Keratinocyte (primary cell): ENCODE results near the gene ANKRD44. TPM values are rescaled to one million over a fixed set of nuclear protein-coding genes. Genes with fewer than 3 reads are reported as not detected.

ENCODE experiments used
- DNase-seq: peaks from one replicate; pipeline ENCODE4 v3.0.0-alpha.2; 2011; ENCODE audit warnings: low read depth, missing footprints, low spot score
- FAIRE-seq: peaks from 2 replicates; lab custom pipeline; 2011; peaks lifted over from hg19 to GRCh38; lab: Jason Lieb, UNC
- H2AFZ ChIP-seq: 2 replicates; pipeline ENCODE4 v1.6.0; 2012; ENCODE audit warnings: low read length, control low read depth, inconsistent platforms; ENCODE audit not compliant: control insufficient read depth
- H3K27ac ChIP-seq: 2 replicates; pipeline ENCODE4 v1.5.1; 2011; ENCODE audit warnings: low read length; ENCODE audit not compliant: control insufficient read depth, insufficient read depth
- H3K27me3 ChIP-seq: 3 replicates; pipeline ENCODE4 v1.6.0; 2011; ENCODE audit warnings: low read length; ENCODE audit not compliant: control insufficient read depth, insufficient read depth; ENCODE audit errors: extremely low read depth
- H3K36me3 ChIP-seq, 2 experiments: 2 replicates in 1 of 2; 3 replicates in 1 of 2; pipeline ENCODE4 v1.5.1; 2011; ENCODE audit warnings: low read length in 2 of 2, mild to moderate bottlenecking in 1 of 2; ENCODE audit not compliant: control insufficient read depth in 2 of 2, insufficient read depth in 2 of 2; ENCODE audit errors: extremely low read depth in 1 of 2
- H3K4me1 ChIP-seq: 3 replicates; pipeline ENCODE4 v1.5.1; 2011; ENCODE audit warnings: low read length; ENCODE audit not compliant: control insufficient read depth, insufficient read depth; ENCODE audit errors: extremely low read depth
- H3K4me2 ChIP-seq: 3 replicates; pipeline ENCODE4 v1.6.0; 2011; ENCODE audit warnings: low read depth, low read length; ENCODE audit not compliant: control insufficient read depth, insufficient read depth; ENCODE audit errors: extremely low read depth
- H3K4me3 ChIP-seq, 3 experiments: fragments of 200-600 bp in 1 of 3; sonication (generic) in 1 of 3; 2 replicates in 2 of 3; 3 replicates in 1 of 3; pipeline ENCODE4 v1.5.1; 2011 to 2016; ENCODE audit warnings: low read length in 3 of 3, mild to moderate bottlenecking in 3 of 3, control low read depth in 2 of 3, inconsistent platforms in 1 of 3, low read depth in 1 of 3, mixed read lengths in 1 of 3, mixed run types in 1 of 3, moderate library complexity in 1 of 3; ENCODE audit not compliant: control insufficient read depth in 2 of 3, insufficient read depth in 2 of 3; ENCODE audit errors: extremely low read depth in 1 of 3
- H3K79me2 ChIP-seq: 2 replicates; pipeline ENCODE4 v1.6.0; 2012; ENCODE audit warnings: low read length; ENCODE audit not compliant: control insufficient read depth, insufficient read depth
- H3K9ac ChIP-seq: 3 replicates; pipeline ENCODE4 v1.6.0; 2011; ENCODE audit warnings: low read length; ENCODE audit not compliant: control insufficient read depth, insufficient read depth; ENCODE audit errors: extremely low read depth
- H3K9me1 ChIP-seq: 3 replicates; pipeline ENCODE4 v1.6.0; 2011; ENCODE audit warnings: low read length; ENCODE audit not compliant: control insufficient read depth, insufficient read depth; ENCODE audit errors: extremely low read depth
- H3K9me3 ChIP-seq: 2 replicates; pipeline ENCODE4 v1.5.1; 2012; ENCODE audit warnings: low read depth, low read length; ENCODE audit not compliant: control insufficient read depth
- H4K20me1 ChIP-seq: 3 replicates; pipeline ENCODE4 v1.6.0; 2011; ENCODE audit warnings: low read length; ENCODE audit not compliant: control insufficient read depth, insufficient read depth; ENCODE audit errors: extremely low read depth
- EZH2 ChIP-seq: IDR thresholded peaks from one replicate; pipeline ENCODE4 v1.6.1; 2012; ENCODE audit warnings: inconsistent platforms, mild to moderate bottlenecking, low read length, moderate library complexity
- dilution Hi-C: fragments of 300-500 bp; cut with MboI; formaldehyde crosslinking; loops from one replicate; pipeline ENCODE4 v1.7.0; 2020; ENCODE audit warnings: low sequenced_read_pairs; ENCODE audit not compliant: extremely low pct_ligation_motif_present
- polyA plus RNA-seq, 5 experiments: library from polyadenylated mRNA; depleted of rRNA in 3 of 5; stranded (reverse) in 3 of 5; stranded (forward) in 1 of 5; unstranded in 1 of 5; fragments of >200 nt; gene quantifications; 1 replicate in 1 of 5; 2 replicates in 3 of 5; 3 replicates in 1 of 5; pipeline versions ENCODE4 v1.2.1 to v1.2.3, GENCODE V29; 2011 to 2012; ENCODE audit warnings: missing spikeins in 2 of 5, low read depth in 1 of 5, low replicate concordance in 1 of 5
- TF ChIP-seq, protein P1 (sequence below), 3 experiments: IDR thresholded peaks in 1 of 3; conservative IDR thresholded peaks in 1 of 3; optimal IDR thresholded peaks in 1 of 3; 2 replicates in 2 of 3; 3 replicates in 1 of 3; pipeline versions ENCODE3 to v1.5.1; 2011; ENCODE audit warnings: low read length in 3 of 3, mild to moderate bottlenecking in 3 of 3, moderate library complexity in 2 of 3, control low read depth in 1 of 3, inconsistent platforms in 1 of 3; ENCODE audit not compliant: insufficient read depth in 2 of 3; ENCODE audit errors: extremely low read depth in 1 of 3

The ANKRD44 gene
- polyA plus RNA-seq, 1 donor (not counting 4 experiments of a cell fraction or from before 2014, with no cell fraction given), result 0.35 TPM

DNA sequence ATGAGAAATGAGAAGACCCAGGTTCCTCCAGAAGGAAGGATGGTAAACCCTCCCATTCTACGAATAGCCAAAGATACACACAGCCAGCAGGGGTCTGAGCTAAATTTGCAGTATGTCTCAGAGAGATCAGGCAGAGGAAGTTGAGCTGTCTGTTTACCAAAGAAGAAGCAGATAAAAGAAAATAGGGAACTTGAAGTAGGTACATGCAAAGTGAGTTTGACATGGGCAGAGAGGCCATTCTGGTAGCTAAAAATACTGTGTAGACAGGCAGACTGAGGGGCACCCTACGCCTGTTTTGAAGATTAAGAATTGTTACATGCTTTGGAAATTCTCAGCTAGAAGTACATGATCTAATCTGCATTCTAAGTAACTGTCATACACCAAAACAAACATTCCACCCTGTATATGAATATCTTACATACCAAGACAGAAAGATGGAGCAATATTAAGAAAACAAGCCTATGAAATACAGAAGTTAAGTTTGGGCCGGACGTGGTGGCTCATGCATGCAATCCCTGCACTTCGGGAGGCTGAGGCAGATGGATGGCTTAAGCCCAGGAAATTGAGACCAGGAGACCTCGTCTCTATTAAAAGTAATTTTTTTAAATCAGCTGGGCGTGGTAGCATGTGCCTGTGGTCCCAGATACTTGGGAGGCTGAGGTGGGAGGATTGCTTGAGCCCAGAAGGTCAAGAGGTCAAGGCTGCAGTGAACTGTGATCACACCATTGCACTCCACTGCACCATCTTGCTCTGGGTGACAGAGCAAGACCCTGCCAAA, 157.9 kb downstream of the ANKRD44 start:
- TF ChIP-seq, protein P1, sequence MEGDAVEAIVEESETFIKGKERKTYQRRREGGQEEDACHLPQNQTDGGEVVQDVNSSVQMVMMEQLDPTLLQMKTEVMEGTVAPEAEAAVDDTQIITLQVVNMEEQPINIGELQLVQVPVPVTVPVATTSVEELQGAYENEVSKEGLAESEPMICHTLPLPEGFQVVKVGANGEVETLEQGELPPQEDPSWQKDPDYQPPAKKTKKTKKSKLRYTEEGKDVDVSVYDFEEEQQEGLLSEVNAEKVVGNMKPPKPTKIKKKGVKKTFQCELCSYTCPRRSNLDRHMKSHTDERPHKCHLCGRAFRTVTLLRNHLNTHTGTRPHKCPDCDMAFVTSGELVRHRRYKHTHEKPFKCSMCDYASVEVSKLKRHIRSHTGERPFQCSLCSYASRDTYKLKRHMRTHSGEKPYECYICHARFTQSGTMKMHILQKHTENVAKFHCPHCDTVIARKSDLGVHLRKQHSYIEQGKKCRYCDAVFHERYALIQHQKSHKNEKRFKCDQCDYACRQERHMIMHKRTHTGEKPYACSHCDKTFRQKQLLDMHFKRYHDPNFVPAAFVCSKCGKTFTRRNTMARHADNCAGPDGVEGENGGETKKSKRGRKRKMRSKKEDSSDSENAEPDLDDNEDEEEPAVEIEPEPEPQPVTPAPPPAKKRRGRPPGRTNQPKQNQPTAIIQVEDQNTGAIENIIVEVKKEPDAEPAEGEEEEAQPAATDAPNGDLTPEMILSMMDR (optimal IDR thresholded peaks at IDR 0.05 in 1 of 3, IDR thresholded peaks at IDR 0.05 in 1 of 3, conservative IDR thresholded peaks at IDR 0.05 in 1 of 3; ENCODE audit: extremely low read depth in 1 of 3, insufficient read depth in 2 of 3, low read length in 3 of 3), result no peak
- no peak for TF ChIP-seq EZH2
- H3K9me1 ChIP-seq, result no peaks in the 10 kb centered on the region
- no peaks in the 10 kb centered on the region for H3K27me3 ChIP-seq
- no peak overlapping the region for H2AFZ ChIP-seq
- H3K9me3 ChIP-seq, result no peaks in the 10 kb centered on the region
- H3K9ac ChIP-seq, result no peak overlapping the region
- dilution Hi-C loops, result no loop called here
- DNase-seq (no peak), FAIRE-seq (no peak)
- no peaks in the 10 kb centered on the region for H3K79me2 ChIP-seq
- H3K4me2 ChIP-seq, result no peak overlapping the region
- no peak overlapping the region for H3K4me3 ChIP-seq
- no peaks in the 10 kb centered on the region for H3K36me3 ChIP-seq
- no peaks in the 10 kb centered on the region for H3K4me1 ChIP-seq
- H3K27ac ChIP-seq, result no peak overlapping the region
- no peaks in the 10 kb centered on the region for H4K20me1 ChIP-seq

DNA sequence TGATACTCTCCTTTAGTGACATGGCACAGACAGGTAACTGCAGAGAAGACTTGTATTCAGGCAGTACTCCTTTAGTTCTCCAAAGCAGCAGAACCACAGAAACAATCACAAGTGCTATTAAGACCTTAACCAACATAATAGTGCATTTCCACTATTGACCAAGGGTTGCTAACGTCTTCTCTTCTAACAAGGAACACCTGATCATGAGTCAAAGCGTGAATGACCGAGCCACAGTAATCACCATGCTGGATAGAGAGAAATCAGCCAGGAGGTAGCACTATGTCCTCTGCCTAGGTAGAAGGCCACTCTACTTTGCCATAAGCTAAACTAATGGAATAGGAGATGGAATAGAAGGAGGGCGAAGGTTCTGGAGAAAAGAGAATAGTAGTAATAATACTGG, 161.0 kb downstream of the ANKRD44 start:
- FAIRE-seq, result no peak
- Histone ChIP-seq H3K4me1 (no peaks in the 10 kb centered on the region), H2AFZ (no peak overlapping the region), H3K79me2 (no peaks in the 10 kb centered on the region), H3K36me3 (no peaks in the 10 kb centered on the region), H3K9me1 (no peaks in the 10 kb centered on the region), H3K4me3 (no peak overlapping the region), H4K20me1 (no peaks in the 10 kb centered on the region), H3K27me3 (no peaks in the 10 kb centered on the region), H3K27ac (no peak overlapping the region), H3K9me3 (no peaks in the 10 kb centered on the region), H3K4me2 (no peak overlapping the region), H3K9ac (no peak overlapping the region)
- TF ChIP-seq, protein P1 (optimal IDR thresholded peaks at IDR 0.05 in 1 of 3, IDR thresholded peaks at IDR 0.05 in 1 of 3, conservative IDR thresholded peaks at IDR 0.05 in 1 of 3; ENCODE audit: extremely low read depth in 1 of 3, insufficient read depth in 2 of 3, low read length in 3 of 3), result no peak
- no peak for TF ChIP-seq EZH2
- dilution Hi-C loops, result no loop called here
- DNase-seq, result no peak
